Amniotic stem cell (primary cell): Measurements from ENCODE around the gene SPAG6.
"Not testable (repeated sequence)": the region's sequence is repeated elsewhere in the genome, so short reads cannot be mapped to it uniquely, and the experiment has no call there.

Source experiments
- DNase-seq: peaks from one replicate; lab custom pipeline; 2025; lab: John Stamatoyannopoulos, UW

SPAG6 gene

DNA sequence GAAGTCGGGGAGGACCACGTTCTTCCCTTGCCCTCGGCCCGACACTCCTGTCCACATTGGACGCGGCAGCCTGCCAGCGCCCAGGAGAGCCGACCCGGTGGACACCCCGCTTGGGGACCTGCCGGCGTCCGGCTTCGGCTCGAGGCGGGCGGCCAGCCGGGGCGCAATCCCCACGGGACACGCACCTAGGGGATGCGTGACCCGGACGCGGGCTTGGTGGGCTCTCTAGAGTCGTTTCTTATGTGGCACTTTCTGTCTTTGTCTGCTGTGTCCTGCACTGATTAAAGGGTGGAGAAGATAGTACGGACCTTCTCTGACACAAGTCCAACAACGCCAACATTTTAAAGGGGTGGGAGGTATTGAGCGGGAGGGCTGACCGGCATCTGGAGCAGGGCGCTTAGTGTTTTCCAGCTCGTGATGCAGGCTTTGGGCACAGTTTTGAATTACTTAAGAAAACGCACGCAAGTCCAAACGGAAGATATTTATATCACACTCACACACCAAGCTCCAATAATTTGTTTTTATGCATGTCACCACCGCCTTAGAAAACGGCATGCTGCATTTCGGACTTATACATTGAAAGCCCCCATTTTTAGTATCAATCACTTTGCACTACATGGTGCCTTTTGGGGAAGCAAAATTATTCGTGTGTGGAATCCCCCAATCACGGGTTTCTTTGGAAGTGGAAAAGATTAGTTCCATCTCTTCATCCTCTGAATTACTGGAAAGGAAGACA, 3.9 kb upstream of the SPAG6 start:
- DNase-seq = no peak

DNA sequence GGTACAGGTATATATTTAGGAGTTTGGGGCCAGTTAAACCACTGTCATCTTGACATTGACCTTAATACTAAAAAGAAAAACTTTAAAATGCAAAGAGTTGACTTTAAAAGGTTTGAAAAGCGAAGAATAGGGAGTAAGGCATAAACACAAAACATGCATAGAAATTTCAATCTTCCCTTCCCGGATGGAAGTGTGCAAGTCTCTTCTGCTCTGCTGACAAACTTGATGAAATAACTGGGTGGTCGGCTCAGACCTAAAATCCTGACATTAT, 3.4 kb upstream of the SPAG6 start:
- DNase-seq = no peak

- DNase-seq = no peak
Measured at GRCh38 chr10:22342421-22342820, 2.9 kb upstream of the SPAG6 start.

DNA sequence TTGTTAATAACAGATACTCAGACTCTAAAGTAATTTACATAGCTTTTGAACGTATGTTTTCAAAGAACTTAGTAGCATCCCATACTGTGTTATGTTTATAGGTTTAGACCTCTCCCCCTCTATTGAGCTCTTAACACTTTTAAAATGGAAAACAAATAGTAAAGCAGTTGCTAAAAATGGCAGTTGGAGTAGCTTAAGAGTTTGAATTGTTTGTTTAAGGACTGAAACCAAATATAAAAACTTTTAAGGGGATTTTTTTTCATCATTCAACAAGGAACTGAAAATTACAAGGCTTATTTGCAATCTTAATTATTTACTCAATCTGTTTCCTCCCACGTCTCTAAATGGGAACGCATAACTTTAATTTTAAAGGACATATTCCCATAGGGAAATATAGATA, 1.6 kb upstream of the SPAG6 start:
- DNase-seq = no peak

- no peak for DNase-seq
Measured at GRCh38 chr10:22344249-22344648, 1.0 kb upstream of the SPAG6 start.

GRCh38 chr10:22344781-22345300, 455 bp upstream of the SPAG6 start:
- no peak for DNase-seq

DNA sequence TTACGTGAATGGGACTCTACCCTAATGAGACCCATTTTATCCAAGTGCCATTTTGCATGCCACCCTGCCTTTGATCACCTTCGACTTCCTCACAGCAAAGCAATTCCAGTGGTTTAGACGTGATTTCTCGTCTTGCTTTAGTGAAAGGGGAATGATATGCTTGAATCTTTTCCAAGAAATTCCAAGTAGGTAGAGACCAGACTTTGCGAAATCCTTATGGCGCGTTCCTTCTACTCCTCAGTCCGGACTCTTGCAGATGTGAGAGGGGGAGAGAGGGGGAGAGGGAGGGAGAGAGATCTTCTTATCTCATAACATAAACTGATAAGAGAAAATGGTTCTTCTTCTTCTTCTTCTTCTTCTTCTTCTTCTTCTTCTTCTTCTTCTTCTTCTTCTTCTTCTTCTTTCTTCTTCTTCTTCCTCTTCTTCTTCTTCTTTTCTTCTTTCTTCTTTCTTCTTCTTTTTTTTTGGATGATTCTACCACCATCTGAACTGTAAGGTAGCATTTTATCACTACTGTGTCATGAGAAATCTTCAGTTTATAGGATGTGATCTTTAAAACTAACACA, 883 bp downstream of the SPAG6 start:
- DNase-seq = no peak

- no peak for DNase-seq
Measured at GRCh38 chr10:22349755-22350154, 4.5 kb downstream of the SPAG6 start.

GRCh38 chr10:22351131-22351703, 5.9 kb downstream of the SPAG6 start:
- DNase-seq = no peak

DNA sequence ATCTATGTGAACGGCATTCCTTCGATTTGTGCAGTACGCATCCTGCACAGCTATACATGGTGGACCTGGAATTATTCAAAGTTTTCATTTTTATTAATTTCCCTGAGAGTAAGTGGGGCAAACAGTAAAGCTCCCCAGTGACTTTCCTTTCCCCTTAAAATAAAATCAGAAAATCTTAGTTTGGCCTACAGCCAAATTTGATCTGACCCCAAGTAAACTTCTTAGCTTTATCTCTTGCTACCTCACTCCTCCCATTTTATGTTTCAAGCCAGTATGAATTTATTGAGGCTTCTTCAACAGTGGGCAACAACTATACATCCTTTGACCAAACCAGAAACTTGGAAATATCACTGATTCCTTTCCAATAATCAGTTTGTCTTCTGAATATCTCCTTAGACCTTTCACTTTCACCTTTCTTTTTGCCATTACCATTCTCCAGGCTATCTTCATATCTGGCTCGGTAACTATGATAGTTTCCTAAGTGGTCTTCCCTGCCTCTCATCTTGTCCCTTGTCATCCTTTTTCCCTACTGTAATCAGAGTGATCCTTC, 11.1 kb downstream of the SPAG6 start:
- DNase-seq = no peak

DNA sequence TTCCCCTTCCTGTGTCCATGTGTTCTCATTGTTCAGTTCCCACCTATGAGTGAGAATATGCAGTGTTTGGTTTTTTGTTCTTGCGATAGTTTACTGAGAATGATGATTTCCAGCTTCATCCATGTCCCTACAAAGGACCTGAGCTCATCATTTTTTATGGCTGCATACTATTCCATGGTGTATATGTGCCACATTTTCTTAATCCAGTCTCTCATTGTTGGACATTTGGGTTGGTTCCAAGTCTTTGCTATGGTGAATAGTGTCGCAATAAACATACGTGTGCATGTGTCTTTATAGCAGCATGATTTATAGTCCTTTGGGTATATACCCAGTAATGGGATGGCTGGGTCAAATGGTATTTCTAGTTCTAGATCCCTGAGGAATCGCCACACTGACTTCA, 12.5 kb downstream of the SPAG6 start:
- not testable (repeated sequence) for DNase-seq

DNA sequence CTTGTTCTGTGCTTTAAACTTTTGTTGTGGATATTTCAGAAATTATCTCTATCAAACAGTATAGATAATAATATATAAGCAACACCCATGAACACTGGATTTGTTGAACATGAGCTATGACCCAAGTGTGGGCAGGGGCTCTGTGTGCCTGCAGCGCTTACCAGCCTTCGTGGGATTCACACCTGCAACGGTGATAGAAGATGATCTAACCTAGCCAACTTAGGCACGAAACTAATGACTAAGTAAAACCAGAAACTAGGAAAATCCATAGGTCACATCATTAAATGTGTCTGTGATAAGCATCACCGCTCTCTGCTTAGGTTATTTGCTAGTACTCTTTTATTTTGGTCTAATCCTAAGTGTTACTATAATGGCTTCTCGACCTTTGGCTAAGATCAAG, 18.0 kb downstream of the SPAG6 start:
- no peak for DNase-seq

DNA sequence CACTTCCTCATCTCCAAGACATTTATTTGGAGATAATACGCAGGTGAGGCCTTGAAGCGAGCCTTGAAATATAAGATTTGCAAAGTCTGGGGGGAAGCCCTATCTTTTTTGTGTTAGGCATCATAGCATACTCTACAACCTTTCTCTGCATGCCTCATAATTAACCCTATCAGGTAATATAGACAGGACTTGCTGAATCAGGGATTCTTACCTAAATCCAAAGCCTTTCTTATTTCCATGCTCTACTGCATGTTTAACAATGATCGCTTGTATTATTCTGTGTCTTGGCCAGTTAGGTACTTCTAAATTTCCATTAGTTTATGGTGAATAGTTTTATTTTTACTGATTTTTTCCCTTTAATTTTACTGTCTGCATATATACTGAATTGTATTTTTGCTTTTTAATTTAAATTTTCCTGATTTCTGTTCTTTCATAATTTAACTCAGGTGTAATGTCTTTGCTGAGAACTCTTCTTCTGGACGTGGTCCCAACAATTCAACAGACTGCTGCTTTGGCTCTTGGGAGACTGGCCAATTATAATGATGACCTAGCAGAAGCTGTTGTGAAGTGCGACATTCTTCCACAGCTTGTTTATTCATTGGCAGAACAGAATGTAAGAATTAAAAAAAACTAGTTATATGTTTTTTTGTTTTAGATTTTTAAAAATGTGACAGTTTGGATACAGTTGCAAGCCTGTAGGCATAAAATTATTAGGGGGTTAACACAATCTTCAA, 19.3 kb downstream of the SPAG6 start:
- DNase-seq = no peak

DNA sequence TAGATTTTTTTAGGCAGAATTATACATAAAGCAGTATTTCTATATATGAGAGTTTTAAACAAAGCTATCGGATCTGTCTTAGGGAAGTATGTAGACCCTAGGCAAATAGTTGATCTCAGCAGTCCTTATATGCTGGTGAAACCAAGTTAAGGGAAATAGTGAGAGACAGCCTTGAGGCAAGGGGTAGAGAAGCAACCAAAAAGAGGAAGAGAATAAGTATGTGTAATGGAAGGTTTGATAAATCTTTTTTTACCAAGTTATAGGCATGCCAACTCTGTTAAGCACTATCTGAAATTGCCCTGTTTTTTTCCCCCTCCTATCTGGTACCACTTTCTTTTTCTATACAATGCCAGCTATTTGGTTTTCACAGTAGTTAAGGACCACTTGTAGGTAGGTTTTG, 19.9 kb downstream of the SPAG6 start:
- DNase-seq = no peak

DNA sequence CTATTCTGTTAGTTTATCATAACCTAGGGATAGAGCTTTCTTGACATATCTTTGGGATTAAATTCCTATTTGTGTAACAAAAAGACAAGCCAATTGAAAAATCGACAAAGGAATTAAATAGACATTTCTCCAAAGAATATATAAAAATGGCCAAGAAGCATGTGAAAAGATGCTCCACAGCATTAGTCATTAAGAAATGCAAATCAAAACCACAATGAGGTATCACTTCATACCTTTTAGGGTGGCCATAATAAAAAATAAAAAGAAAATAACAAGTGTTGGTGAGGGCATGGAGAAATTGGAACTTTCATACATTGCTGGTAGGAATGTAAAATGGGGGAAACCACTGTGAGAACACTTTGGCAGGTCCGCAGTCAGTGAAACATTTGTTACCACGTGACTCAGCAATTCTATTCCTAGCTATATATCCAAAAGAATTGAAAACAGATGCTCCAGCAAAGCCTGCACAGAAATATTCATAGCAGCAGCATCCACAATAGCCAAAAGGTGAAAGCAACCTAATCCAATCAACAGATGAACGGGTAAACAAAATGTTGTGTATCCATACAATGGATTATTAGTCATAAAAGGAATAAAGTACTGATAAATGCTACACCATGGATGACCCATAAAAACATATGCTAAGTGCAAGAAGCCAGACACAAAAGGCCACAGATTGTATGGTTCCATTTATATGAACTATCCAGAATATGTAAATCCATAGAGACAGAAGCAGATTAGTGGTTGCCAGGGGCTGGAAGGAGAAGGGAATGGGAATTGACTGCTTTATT, 20.5 kb downstream of the SPAG6 start:
- no peak for DNase-seq

DNA sequence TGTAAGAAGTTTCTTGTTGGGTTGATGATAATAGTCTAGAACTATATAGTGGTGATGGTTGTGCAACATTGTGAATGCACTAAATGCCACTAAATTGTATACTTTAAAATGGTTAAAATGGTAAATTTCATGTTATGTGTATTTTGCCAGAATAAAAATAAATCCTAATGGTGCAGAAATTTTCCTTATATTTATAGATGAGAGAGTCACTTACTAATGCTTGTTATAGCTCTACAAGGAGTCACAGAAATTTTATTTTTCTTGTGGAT, 21.1 kb downstream of the SPAG6 start:
- no peak for DNase-seq

- no peak for DNase-seq
Measured at GRCh38 chr10:22366771-22367170, 21.5 kb downstream of the SPAG6 start.

DNA sequence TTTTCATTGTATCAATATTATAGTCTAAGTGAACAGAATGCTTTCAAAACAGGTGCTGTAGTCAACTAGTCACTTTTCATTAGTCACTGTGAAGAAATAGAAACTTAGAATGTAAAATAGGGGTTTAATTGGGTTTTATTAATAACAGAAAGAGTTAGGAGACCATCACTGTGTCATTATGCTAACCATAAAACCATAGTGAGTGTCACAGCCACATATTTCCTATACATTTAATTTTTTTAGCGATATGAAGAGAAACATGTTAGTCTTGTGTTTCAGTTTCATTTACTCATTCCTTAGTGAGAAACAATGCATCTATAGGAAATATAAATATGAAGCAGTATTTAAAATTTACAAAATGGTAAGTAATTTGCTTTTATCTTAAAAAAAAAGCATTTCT, 22.2 kb downstream of the SPAG6 start:
- DNase-seq = no peak

- DNase-seq = no peak
Measured at GRCh38 chr10:22368402-22368801, 23.1 kb downstream of the SPAG6 start.

DNA sequence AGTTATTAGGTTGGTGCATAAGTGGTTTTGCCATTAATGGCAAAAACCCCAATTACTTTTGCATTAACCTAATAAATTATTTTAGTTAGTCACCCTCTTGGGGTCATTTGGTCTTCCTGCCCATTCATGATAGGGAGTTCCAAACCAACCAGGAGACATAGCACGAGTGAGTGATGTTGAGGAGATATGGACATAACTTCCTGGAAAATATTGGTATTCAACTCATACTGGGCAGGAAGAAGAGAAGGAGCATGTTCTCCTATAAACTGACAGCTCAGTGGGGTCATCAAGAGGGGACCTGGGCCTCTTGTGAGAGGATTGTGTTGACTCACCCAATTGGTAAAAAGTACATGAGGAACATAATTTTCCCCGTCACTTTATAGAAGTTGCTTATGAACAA, 23.7 kb downstream of the SPAG6 start:
- DNase-seq = no peak

DNA sequence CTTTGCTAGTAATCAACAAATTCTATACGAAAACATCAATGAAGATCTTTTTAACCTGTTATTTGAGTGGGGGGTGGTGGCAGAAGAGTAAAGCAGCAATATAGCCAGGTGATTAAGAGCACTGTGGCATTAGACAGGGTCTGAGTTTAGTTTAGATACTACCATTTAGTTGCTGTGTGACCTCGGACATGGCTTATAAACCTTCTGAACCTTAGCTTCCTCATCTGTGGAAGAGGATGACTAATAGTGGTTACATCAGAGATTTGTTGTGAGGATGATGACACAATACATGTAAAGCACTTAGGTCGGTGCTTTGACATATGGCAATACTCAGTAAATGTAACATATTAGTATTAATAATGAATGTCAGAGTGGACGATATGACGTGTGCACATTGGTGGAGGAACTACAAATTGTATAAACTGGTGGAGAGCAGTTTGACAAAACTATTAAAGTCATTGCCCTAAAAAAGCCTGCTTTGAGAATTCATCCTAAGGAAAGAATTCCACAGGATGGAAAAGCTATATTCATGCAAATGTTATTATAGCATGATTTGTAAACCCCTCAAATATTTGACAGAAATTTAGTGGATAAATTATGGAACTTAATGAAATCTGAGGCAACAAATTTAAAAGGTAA, 24.3 kb downstream of the SPAG6 start:
- DNase-seq = no peak

DNA sequence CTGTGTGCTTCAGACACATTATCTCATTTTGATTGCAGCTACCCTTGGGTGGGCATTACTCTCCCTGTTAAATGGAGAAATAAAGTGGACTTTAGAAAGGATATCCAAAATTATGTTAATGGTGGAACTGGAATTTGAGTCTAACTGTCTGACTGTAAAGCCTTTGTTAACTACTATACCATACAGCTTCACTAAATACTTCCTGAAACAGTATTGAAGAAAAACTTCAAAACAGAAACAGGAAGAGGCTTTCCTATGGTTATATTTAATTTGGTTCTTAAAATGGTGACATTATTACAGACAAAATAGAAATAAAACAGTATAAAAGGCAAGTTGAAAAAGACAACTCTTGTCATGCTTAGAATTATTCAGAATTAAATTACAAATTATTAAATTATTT, 25.0 kb downstream of the SPAG6 start:
- no peak for DNase-seq
